A204.1 (cell line): ENCODE data around the gene HIPK1.
A peak's percentile ranks its signal among the peaks of the same experiment; 100 is the strongest.
"Not testable (repeated sequence)": the region's sequence is repeated elsewhere in the genome, so short reads cannot be mapped to it uniquely, and the experiment has no call there.

Experiments used
- FAIRE-seq: peaks from 2 replicates; lab custom pipeline; 2012; peaks lifted over from hg19 to GRCh38; lab: Jason Lieb, UNC

The HIPK1 gene

GRCh38 chr1:113945329-113945728, 16.2 kb downstream of the HIPK1 start:
- no peak for FAIRE-seq

GRCh38 chr1:113946112-113946511, 17.0 kb downstream of the HIPK1 start:
- FAIRE-seq = no peak

GRCh38 chr1:113946678-113947387, 17.7 kb downstream of the HIPK1 start:
- FAIRE-seq = no peak

GRCh38 chr1:113947388-113948107, 18.4 kb downstream of the HIPK1 start:
- no peak for FAIRE-seq

- FAIRE-seq = not testable (repeated sequence)
Measured at GRCh38 chr1:113948151-113948550, 19.0 kb downstream of the HIPK1 start.

GRCh38 chr1:113949007-113949406, 19.9 kb downstream of the HIPK1 start:
- no peak for FAIRE-seq

- FAIRE-seq = no peak
Measured at GRCh38 chr1:113950908-113951307, 21.8 kb downstream of the HIPK1 start.

- FAIRE-seq = no peak
Measured at GRCh38 chr1:113951719-113952118, 22.6 kb downstream of the HIPK1 start.

- no peak for FAIRE-seq
Measured at GRCh38 chr1:113957984-113958383, 28.9 kb downstream of the HIPK1 start.

- no peak for FAIRE-seq
Measured at GRCh38 chr1:113958691-113959090, 29.6 kb downstream of the HIPK1 start.

GRCh38 chr1:113963281-113963906, 34.3 kb downstream of the HIPK1 start:
- no peak for FAIRE-seq

- FAIRE-seq = no peak
Measured at GRCh38 chr1:113965703-113966412, 36.7 kb downstream of the HIPK1 start.

GRCh38 chr1:113972954-113973353, 43.8 kb downstream of the HIPK1 start:
- no peak for FAIRE-seq

GRCh38 chr1:113975211-113975895, 46.2 kb downstream of the HIPK1 start:
- FAIRE-seq = no peak

- FAIRE-seq = no peak
Measured at GRCh38 chr1:113976609-113977278, 47.6 kb downstream of the HIPK1 start.

GRCh38 chr1:113977906-113978305, 48.8 kb downstream of the HIPK1 start:
- no peak for FAIRE-seq

GRCh38 chr1:113978863-113979702, 50.0 kb downstream of the HIPK1 start, which contains the start of gene OLFML3:
TSS of gene OLFML3 (plus strand) at chr1:113979474. CDS start at chr1:113979517, 43 bp downstream.
- FAIRE-seq = peak; percentile 43

GRCh38 chr1:113980110-113980509, 51.0 kb downstream of the HIPK1 start:
- no peak for FAIRE-seq

GRCh38 chr1:113981962-113982931, 53.1 kb downstream of the HIPK1 start:
- FAIRE-seq = no peak
